Stimulated activated CD8-positive, alpha-beta memory T cell treated with anti-CD3 and anti-CD28 coated beads, Interleukin-7, amount 100 ng/mL, for 48 hours (primary cell): ENCODE data around the gene LRRC34.

Source experiments
- DNase-seq, 2 donors: peaks; one replicate each; pipeline ENCODE4 v3.0.0-alpha.2; 2020; ENCODE audit warnings: low read depth in 1 of 2; ENCODE audit errors: extremely low read depth in 1 of 2

LRRC34 gene

GRCh38 chr3:169812332-169813235 lies at the start of gene LRRC34, which contains the start of gene LRRIQ4:
Gene LRRC34 (minus strand): TSS chr3:169812904. CDS start chr3:169812548, 356 bp downstream.
Gene LRRIQ4 (plus strand): TSS chr3:169812870. CDS start chr3:169821922, 9,052 bp downstream.
- peak; percentile 47 to 79 for DNase-seq

GRCh38 chr3:169861871-169862270 lies 49.2 kb upstream of the LRRC34 start:
- no peak for DNase-seq

GRCh38 chr3:169857811-169858210 lies 45.1 kb upstream of the LRRC34 start:
- no peak for DNase-seq

- no peak for DNase-seq
Observed at GRCh38 chr3:169855514-169855913, 42.8 kb upstream of the LRRC34 start.

- no peak for DNase-seq
Observed at GRCh38 chr3:169850618-169851017, 37.9 kb upstream of the LRRC34 start.

- no peak for DNase-seq
Observed at GRCh38 chr3:169848741-169849140, 36.0 kb upstream of the LRRC34 start.

- DNase-seq, result no peak
Observed at GRCh38 chr3:169847896-169848295, 35.2 kb upstream of the LRRC34 start.

- no peak for DNase-seq
Observed at GRCh38 chr3:169846458-169847193, 33.9 kb upstream of the LRRC34 start.

GRCh38 chr3:169842960-169843359 lies 30.3 kb upstream of the LRRC34 start:
- DNase-seq, result no peak

- DNase-seq, result no peak
Observed at GRCh38 chr3:169841171-169841570, 28.5 kb upstream of the LRRC34 start.

GRCh38 chr3:169838511-169839030 lies 25.9 kb upstream of the LRRC34 start:
- DNase-seq, result no peak

GRCh38 chr3:169836942-169837275 lies 24.2 kb upstream of the LRRC34 start:
- no peak for DNase-seq

- no peak for DNase-seq
Observed at GRCh38 chr3:169836078-169836941, 23.6 kb upstream of the LRRC34 start.

GRCh38 chr3:169835533-169835932 lies 22.8 kb upstream of the LRRC34 start:
- no peak for DNase-seq

GRCh38 chr3:169827712-169828111 lies 15.0 kb upstream of the LRRC34 start:
- no peak for DNase-seq

- DNase-seq, result no peak
Observed at GRCh38 chr3:169825316-169825715, 12.6 kb upstream of the LRRC34 start.

GRCh38 chr3:169822983-169823382 lies 10.3 kb upstream of the LRRC34 start:
- no peak for DNase-seq

- DNase-seq, result no peak
Observed at GRCh38 chr3:169822540-169822939, 9.8 kb upstream of the LRRC34 start.

GRCh38 chr3:169822091-169822490 lies 9.4 kb upstream of the LRRC34 start:
- DNase-seq, result no peak

GRCh38 chr3:169818316-169818715 lies 5.6 kb upstream of the LRRC34 start:
- DNase-seq, result no peak
